ENCODE results near the gene CAPNS2. TPM values are rescaled to one million over a fixed set of nuclear protein-coding genes. Genes with fewer than 3 reads are reported as not detected.

Gene CAPNS2
- under 1 TPM in 2 of 5 experiments, not detected in 3; 0.22 to 0.51 TPM for total RNA-seq
- not detected for polyA plus RNA-seq
- total RNA-seq = not detected

DNA sequence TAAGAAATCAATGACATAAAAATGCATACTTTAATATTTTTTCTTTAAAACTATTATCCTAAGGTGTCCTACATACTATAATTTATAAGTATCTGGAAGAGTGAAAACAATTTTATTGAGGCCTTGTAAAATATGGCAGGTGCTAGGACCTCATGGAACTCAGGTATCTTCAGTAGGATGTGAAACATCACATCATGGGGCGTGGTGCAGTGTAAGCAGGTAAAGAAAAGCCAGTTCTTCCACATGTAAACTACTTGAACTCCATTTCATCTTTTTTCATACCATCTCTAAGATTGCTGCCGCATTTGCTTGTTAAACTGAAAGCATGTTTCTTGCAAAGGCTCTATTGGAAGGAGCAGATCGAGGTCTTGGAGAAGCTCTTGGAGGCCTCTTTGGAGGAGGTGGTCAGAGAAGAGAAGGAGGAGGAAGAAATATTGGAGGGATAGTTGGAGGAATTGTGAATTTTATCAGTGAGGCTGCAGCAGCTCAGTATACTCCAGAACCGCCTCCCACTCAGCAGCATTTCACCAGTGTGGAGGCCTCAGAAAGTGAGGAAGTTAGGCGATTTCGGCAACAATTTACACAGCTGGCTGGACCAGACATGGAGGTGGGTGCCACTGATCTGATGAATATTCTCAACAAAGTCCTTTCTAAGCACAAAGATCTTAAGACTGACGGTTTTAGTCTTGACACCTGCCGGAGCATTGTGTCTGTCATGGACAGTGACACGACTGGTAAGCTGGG is at the start of gene CAPNS2:
Gene CAPNS2 (plus strand): TSS at position 253 of the 744 bp plus-strand sequence. CDS start 73 bp downstream, at position 326.
- peaks cover 0 to 2% (median 0%) of the 10 kb centered on the region in 11 donors for H3K9me3 Mint-ChIP-seq
- intact Hi-C loops (cut with micrococcal nuclease) = no loop called here
- H3K27me3 Mint-ChIP-seq = peaks cover 0 to 32% (median 11%) of the 10 kb centered on the region in 5 donors
- CTCF ChIA-PET = interaction anchor here (1.0 kb wide), 1 partner anchor 721 kb away, joined by 4 read pairs; no protein-coding TSS in a partner anchor
- no peaks in the 10 kb centered on the region for H3K36me3 Mint-ChIP-seq
- H3K4me3 Mint-ChIP-seq = no peak within 1 kb of the TSS
- Histone ChIP-seq H3K27me3 (ENCODE audit: control insufficient read depth in 2 of 2, insufficient read depth in 2 of 2, low read length in 2 of 2) (no peaks in the 10 kb centered on the region), H3K9me3 (ENCODE audit: control insufficient read depth in 2 of 3, low read length in 3 of 3) (no peaks in the 10 kb centered on the region), H3K27ac (ENCODE audit: low read depth, low read length) (no peak within 1 kb of the TSS), H3K4me3 (ENCODE audit: low read length) (no peak within 1 kb of the TSS), H3K36me3 (ENCODE audit: control insufficient read depth in 2 of 3, insufficient read depth in 3 of 3, low read length in 3 of 3) (no peaks in the 10 kb centered on the region), H3K4me1 (ENCODE audit: control insufficient read depth in 2 of 2, insufficient read depth in 2 of 2, low read length in 2 of 2) (no peaks in the 10 kb centered on the region)
- H3K27ac Mint-ChIP-seq = no peak within 1 kb of the TSS
- POLR2A ChIA-PET = no interaction called here
- ATAC-seq (peak; percentile 40), DNase-seq (no peak)
- no peaks in the 10 kb centered on the region for H3K4me1 Mint-ChIP-seq

DNA sequence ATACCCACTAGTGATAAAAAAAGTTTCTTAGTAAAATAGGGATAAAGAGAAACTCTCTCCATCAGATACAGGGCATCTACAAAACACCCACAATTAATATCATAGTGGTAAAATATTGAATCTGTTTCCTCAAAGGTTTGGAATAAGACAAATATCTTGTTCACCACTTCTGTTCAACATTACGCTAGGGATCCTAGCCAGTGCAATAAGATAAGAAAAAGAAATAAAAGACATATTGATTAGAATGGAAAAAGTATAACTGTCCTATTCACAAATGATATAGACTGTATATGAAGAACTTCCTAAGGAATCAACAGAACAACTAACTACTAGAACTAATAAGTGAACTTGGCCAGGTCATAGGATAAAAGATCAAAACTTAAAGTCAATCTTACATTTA is 44.7 kb upstream of the CAPNS2 start:
- intact Hi-C loops (cut with micrococcal nuclease) = no loop called here
- Histone ChIP-seq H3K4me3 (ENCODE audit: low read length) (no peak overlapping the region), H3K4me1 (ENCODE audit: control insufficient read depth in 2 of 2, insufficient read depth in 2 of 2, low read length in 2 of 2) (no peaks in the 10 kb centered on the region), H3K36me3 (ENCODE audit: control insufficient read depth in 2 of 3, insufficient read depth in 3 of 3, low read length in 3 of 3) (no peaks in the 10 kb centered on the region), H3K27ac (ENCODE audit: low read depth, low read length) (no peak overlapping the region), H3K27me3 (ENCODE audit: control insufficient read depth in 2 of 2, insufficient read depth in 2 of 2, low read length in 2 of 2) (no peaks in the 10 kb centered on the region), H3K9me3 (ENCODE audit: control insufficient read depth in 2 of 3, low read length in 3 of 3) (no peaks in the 10 kb centered on the region)
- Mint-ChIP-seq H3K4me1 (peaks cover 0 to 3% (median 0%) of the 10 kb centered on the region in 7 donors), H3K36me3 (no peaks in the 10 kb centered on the region), H3K27ac (no peak overlapping the region), H3K9me3 (peaks cover 0 to 18% (median 7%) of the 10 kb centered on the region in 11 donors), H3K27me3 (peaks cover 0 to 7% (median 3%) of the 10 kb centered on the region in 5 donors), H3K4me3 (no peak overlapping the region)
- POLR2A ChIA-PET = no interaction called here
- CTCF ChIA-PET = no interaction called here
- DNase-seq (no peak), ATAC-seq (no peak)

DNA sequence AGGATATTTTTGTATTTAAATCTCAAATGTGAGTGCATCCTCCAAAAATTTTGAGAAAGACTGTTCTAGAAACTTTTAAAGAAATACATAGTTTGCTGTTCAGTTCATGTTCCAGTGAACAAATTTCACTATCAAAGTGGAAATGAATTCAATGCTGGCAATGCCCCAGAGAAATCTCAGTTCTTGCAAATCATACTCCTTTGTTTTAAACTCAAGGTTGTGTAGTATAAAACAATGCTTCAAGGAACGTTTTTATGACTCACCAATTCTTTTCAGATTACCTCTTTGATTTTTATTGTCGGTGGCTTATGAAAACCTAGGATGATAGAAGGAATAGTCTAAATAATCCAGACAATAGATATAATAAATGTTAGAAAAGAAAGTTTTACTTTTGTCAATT is 40.0 kb upstream of the CAPNS2 start:
- Histone ChIP-seq H3K27ac (ENCODE audit: low read depth, low read length) (no peak overlapping the region), H3K4me3 (ENCODE audit: low read length) (no peak overlapping the region), H3K36me3 (ENCODE audit: control insufficient read depth in 2 of 3, insufficient read depth in 3 of 3, low read length in 3 of 3) (no peaks in the 10 kb centered on the region), H3K27me3 (ENCODE audit: control insufficient read depth in 2 of 2, insufficient read depth in 2 of 2, low read length in 2 of 2) (no peaks in the 10 kb centered on the region), H3K9me3 (ENCODE audit: control insufficient read depth in 2 of 3, low read length in 3 of 3) (no peaks in the 10 kb centered on the region), H3K4me1 (ENCODE audit: control insufficient read depth in 2 of 2, insufficient read depth in 2 of 2, low read length in 2 of 2) (no peaks in the 10 kb centered on the region)
- peaks cover 0 to 3% (median 0%) of the 10 kb centered on the region in 7 donors for H3K4me1 Mint-ChIP-seq
- peaks cover 0 to 11% (median 3%) of the 10 kb centered on the region in 5 donors for H3K27me3 Mint-ChIP-seq
- no peak for ATAC-seq
- CTCF ChIA-PET = no interaction called here
- H3K9me3 Mint-ChIP-seq = peaks cover 0 to 10% (median 6%) of the 10 kb centered on the region in 11 donors
- no peaks in the 10 kb centered on the region for H3K36me3 Mint-ChIP-seq
- POLR2A ChIA-PET = no interaction called here
- no peak overlapping the region for H3K27ac Mint-ChIP-seq
- DNase-seq = no peak
- intact Hi-C loops (cut with micrococcal nuclease) = no loop called here
- H3K4me3 Mint-ChIP-seq = no peak overlapping the region

DNA sequence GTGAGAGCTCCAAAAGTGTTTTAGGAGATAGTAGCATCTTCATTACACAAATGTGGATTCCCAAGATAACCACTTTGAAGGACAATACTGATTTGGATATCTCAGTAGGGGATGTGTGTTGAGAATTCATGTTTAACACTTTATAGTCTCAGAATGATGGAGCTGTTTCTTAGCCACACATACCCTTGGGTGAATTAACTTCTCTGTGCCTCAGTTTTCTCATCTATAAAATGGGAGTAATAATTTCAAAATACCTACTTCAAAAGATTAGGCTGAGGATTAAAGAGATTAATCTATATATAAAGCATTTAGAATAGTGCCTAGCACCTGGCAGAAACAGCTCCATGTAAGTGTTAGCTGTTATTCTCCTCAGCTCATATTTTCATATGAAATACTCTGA is 38.6 kb upstream of the CAPNS2 start:
- intact Hi-C loops (cut with micrococcal nuclease) = no loop called here
- Histone ChIP-seq H3K27ac (ENCODE audit: low read depth, low read length) (no peak overlapping the region), H3K27me3 (ENCODE audit: control insufficient read depth in 2 of 2, insufficient read depth in 2 of 2, low read length in 2 of 2) (no peaks in the 10 kb centered on the region), H3K4me1 (ENCODE audit: control insufficient read depth in 2 of 2, insufficient read depth in 2 of 2, low read length in 2 of 2) (no peaks in the 10 kb centered on the region), H3K36me3 (ENCODE audit: control insufficient read depth in 2 of 3, insufficient read depth in 3 of 3, low read length in 3 of 3) (no peaks in the 10 kb centered on the region), H3K4me3 (ENCODE audit: low read length) (no peak overlapping the region), H3K9me3 (ENCODE audit: control insufficient read depth in 2 of 3, low read length in 3 of 3) (no peaks in the 10 kb centered on the region)
- no peak for ATAC-seq
- H3K27ac Mint-ChIP-seq = no peak overlapping the region
- H3K27me3 Mint-ChIP-seq = peaks cover 0 to 11% (median 3%) of the 10 kb centered on the region in 5 donors
- ChIA-PET POLR2A (no interaction called here), CTCF (no interaction called here)
- no peak overlapping the region for H3K4me3 Mint-ChIP-seq
- peaks cover 0 to 3% (median 0%) of the 10 kb centered on the region in 7 donors for H3K4me1 Mint-ChIP-seq
- H3K36me3 Mint-ChIP-seq = no peaks in the 10 kb centered on the region
- DNase-seq = no peak
- no peaks in the 10 kb centered on the region for H3K9me3 Mint-ChIP-seq

DNA sequence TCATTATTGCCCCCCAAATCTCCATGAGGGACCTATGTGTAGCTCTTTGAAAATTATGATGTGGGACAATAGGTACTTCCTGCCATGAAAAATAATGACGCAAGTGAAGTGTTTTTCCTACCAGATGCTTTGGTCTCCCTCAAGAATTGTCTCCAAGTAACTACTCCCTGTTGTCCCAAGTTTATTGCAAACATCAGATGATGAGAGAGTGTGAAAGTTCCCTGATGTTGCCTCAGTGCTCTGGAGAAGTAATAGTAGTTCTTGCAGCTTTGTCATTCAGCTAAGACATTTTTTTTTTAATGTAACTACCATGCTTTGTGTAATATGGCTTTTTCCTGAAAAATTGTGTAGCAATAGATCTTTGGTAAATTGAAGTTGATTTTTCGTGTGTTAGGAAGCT is 37.5 kb upstream of the CAPNS2 start:
- ATAC-seq = no peak
- Mint-ChIP-seq H3K27ac (no peak overlapping the region), H3K4me3 (no peak overlapping the region), H3K9me3 (no peaks in the 10 kb centered on the region), H3K27me3 (peaks cover 0 to 11% (median 3%) of the 10 kb centered on the region in 5 donors), H3K36me3 (no peaks in the 10 kb centered on the region), H3K4me1 (peaks cover 0 to 3% (median 0%) of the 10 kb centered on the region in 7 donors)
- intact Hi-C loops (cut with micrococcal nuclease) = no loop called here
- Histone ChIP-seq H3K27ac (ENCODE audit: low read depth, low read length) (no peak overlapping the region), H3K9me3 (ENCODE audit: control insufficient read depth in 2 of 3, low read length in 3 of 3) (no peaks in the 10 kb centered on the region), H3K4me1 (ENCODE audit: control insufficient read depth in 2 of 2, insufficient read depth in 2 of 2, low read length in 2 of 2) (no peaks in the 10 kb centered on the region), H3K27me3 (ENCODE audit: control insufficient read depth in 2 of 2, insufficient read depth in 2 of 2, low read length in 2 of 2) (no peaks in the 10 kb centered on the region), H3K4me3 (ENCODE audit: low read length) (no peak overlapping the region), H3K36me3 (ENCODE audit: control insufficient read depth in 2 of 3, insufficient read depth in 3 of 3, low read length in 3 of 3) (no peaks in the 10 kb centered on the region)
- DNase-seq = no peak
- ChIA-PET POLR2A (no interaction called here), CTCF (no interaction called here)

- Histone ChIP-seq H3K36me3 (ENCODE audit: control insufficient read depth in 2 of 3, insufficient read depth in 3 of 3, low read length in 3 of 3) (no peaks in the 10 kb centered on the region), H3K4me3 (ENCODE audit: low read length) (no peak overlapping the region), H3K27me3 (ENCODE audit: control insufficient read depth in 2 of 2, insufficient read depth in 2 of 2, low read length in 2 of 2) (no peaks in the 10 kb centered on the region), H3K4me1 (ENCODE audit: control insufficient read depth in 2 of 2, insufficient read depth in 2 of 2, low read length in 2 of 2) (no peaks in the 10 kb centered on the region), H3K27ac (ENCODE audit: low read depth, low read length) (no peak overlapping the region), H3K9me3 (ENCODE audit: control insufficient read depth in 2 of 3, low read length in 3 of 3) (no peaks in the 10 kb centered on the region)
- intact Hi-C loops (cut with micrococcal nuclease) = no loop called here
- peaks cover 0 to 11% (median 3%) of the 10 kb centered on the region in 5 donors for H3K27me3 Mint-ChIP-seq
- H3K4me3 Mint-ChIP-seq = no peak overlapping the region
- ChIA-PET POLR2A (no interaction called here), CTCF (no interaction called here)
- H3K4me1 Mint-ChIP-seq = no peaks in the 10 kb centered on the region
- ATAC-seq (no peak), DNase-seq (no peak)
- no peaks in the 10 kb centered on the region for H3K9me3 Mint-ChIP-seq
- H3K36me3 Mint-ChIP-seq = no peaks in the 10 kb centered on the region
- no peak overlapping the region for H3K27ac Mint-ChIP-seq
These were observed 36.1 kb upstream of the CAPNS2 start for GRCh38 chr16:55530316-55530856.

DNA sequence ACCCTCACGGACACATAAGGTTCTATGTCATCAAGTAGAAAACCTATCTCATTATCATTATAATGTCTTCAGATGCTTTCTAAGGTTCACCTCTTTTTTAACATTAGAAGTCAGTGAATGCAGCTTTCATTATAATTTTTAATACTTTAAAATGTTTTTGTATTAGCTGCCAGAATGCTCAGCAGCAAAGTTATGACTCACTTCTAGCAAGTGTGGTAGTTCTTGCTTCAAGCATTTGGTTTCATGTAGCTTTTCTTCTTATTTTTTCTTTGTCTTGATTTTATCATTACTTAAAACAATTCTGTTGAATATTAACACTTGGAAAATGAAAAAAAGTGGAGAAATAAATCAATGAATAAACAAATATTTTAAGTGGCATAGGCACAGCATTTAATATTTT is 34.3 kb upstream of the CAPNS2 start:
- CTCF ChIA-PET = no interaction called here
- DNase-seq (no peak), ATAC-seq (no peak)
- Histone ChIP-seq H3K27me3 (ENCODE audit: control insufficient read depth in 2 of 2, insufficient read depth in 2 of 2, low read length in 2 of 2) (no peaks in the 10 kb centered on the region), H3K4me1 (ENCODE audit: control insufficient read depth in 2 of 2, insufficient read depth in 2 of 2, low read length in 2 of 2) (no peaks in the 10 kb centered on the region), H3K27ac (ENCODE audit: low read depth, low read length) (no peak overlapping the region), H3K36me3 (ENCODE audit: control insufficient read depth in 2 of 3, insufficient read depth in 3 of 3, low read length in 3 of 3) (no peaks in the 10 kb centered on the region), H3K9me3 (ENCODE audit: control insufficient read depth in 2 of 3, low read length in 3 of 3) (no peaks in the 10 kb centered on the region), H3K4me3 (ENCODE audit: low read length) (no peak overlapping the region)
- H3K4me3 Mint-ChIP-seq = no peak overlapping the region
- POLR2A ChIA-PET = no interaction called here
- H3K36me3 Mint-ChIP-seq = no peaks in the 10 kb centered on the region
- H3K4me1 Mint-ChIP-seq = no peaks in the 10 kb centered on the region
- intact Hi-C loops (cut with micrococcal nuclease) = no loop called here
- H3K27me3 Mint-ChIP-seq = peaks cover 0 to 11% (median 5%) of the 10 kb centered on the region in 5 donors
- H3K27ac Mint-ChIP-seq = no peak overlapping the region
- no peaks in the 10 kb centered on the region for H3K9me3 Mint-ChIP-seq
